K562 (cell line): ENCODE data around the gene STK32C. TPM values are rescaled to one million over a fixed set of nuclear protein-coding genes. Genes with fewer than 3 reads are reported as not detected.

Experiments
- ATAC-seq: fragments of 200-7000 bp; cut with Tn5 transposase; 3 replicates; pipeline ENCODE4 v1.9.1; 2020; ENCODE audit warnings: moderate library complexity
- BruUV-seq: library from RNA; stranded (reverse); fragments of 400-500 nt; replicated peaks from 2 replicates; lab custom pipeline; 2021; lab: Mats Ljungman, UMichigan
- CTCF ChIA-PET: fragments of 300-600 bp; formaldehyde crosslinking; extraction: SDS; loops from one replicate; lab custom pipeline; 2021; ENCODE audit warnings: low intra/inter-chr PET ratio; lab: Yijun Ruan, JAX
- POLR2A ChIA-PET: fragments of 300-600, 350-650 bp; sonication (Branson Sonifier 250); formaldehyde crosslinking; extraction: SDS; loops from one replicate; lab custom pipeline; 2021; ENCODE audit warnings: antibody characterized with exemption, inconsistent platforms; lab: Yijun Ruan, JAX
- DNase-seq, 4 experiments: peaks; one replicate each; pipeline versions ENCODE4 v3.0.0 to v3.0.0-alpha.2; 2011 to 2018; ENCODE audit warnings: low spot score in 3 of 4, mixed read lengths in 3 of 4; ENCODE audit errors: extremely low read depth in 1 of 4
- FAIRE-seq: peaks from 2 replicates; lab custom pipeline; 2011; peaks lifted over from hg19 to GRCh38; lab: Jason Lieb, UNC
- H2AFZ ChIP-seq: 2 replicates; pipeline ENCODE4 v1.6.0; 2011; ENCODE audit warnings: low read depth, low read length, control low read depth, inconsistent platforms
- H3K27ac ChIP-seq: fragments of 200-600 bp; 3 replicates; pipeline ENCODE4 v1.8.0; 2011; ENCODE audit warnings: low read depth, mild to moderate bottlenecking, control low read depth, inconsistent platforms, low read length, moderate library complexity, mixed read lengths; ENCODE audit errors: extremely low read depth
- H3K27me3 ChIP-seq, 2 experiments: fragments of 300-600 bp in 1 of 2; 2 replicates in 1 of 2; 3 replicates in 1 of 2; pipeline versions ENCODE4 v1.6.0 to v1.8.0; 2011; ENCODE audit warnings: inconsistent platforms in 2 of 2, low read length in 2 of 2, mild to moderate bottlenecking in 1 of 2, mixed read lengths in 1 of 2, moderate library complexity in 1 of 2; ENCODE audit not compliant: control insufficient read depth in 2 of 2, insufficient read depth in 2 of 2
- H3K36me3 ChIP-seq: fragments of 300-600 bp; 3 replicates; pipeline ENCODE4 v1.8.0; 2011; ENCODE audit warnings: mild to moderate bottlenecking, low read length, inconsistent platforms; ENCODE audit not compliant: control insufficient read depth, insufficient read depth
- H3K4me1 ChIP-seq, 2 experiments: fragments of 200-600 bp in 1 of 2; replicated peaks in 1 of 2; 2 replicates in 1 of 2; 3 replicates in 1 of 2; pipeline versions ENCODE4 v1.5.1 to v1.8.0; 2011; ENCODE audit warnings: inconsistent platforms in 2 of 2, low read length in 2 of 2, mild to moderate bottlenecking in 1 of 2, mixed read lengths in 1 of 2, moderate library complexity in 1 of 2; ENCODE audit not compliant: control insufficient read depth in 2 of 2, insufficient read depth in 2 of 2
- H3K4me2 ChIP-seq: 2 replicates; pipeline ENCODE4 v1.6.1; 2011; ENCODE audit warnings: low read length, control low read depth, inconsistent platforms, mixed read lengths; ENCODE audit not compliant: insufficient read depth
- H3K4me3 ChIP-seq: fragments of 200-600 bp; sonication (generic), shearing (Covaris generic); 2 replicates; pipeline ENCODE4 v1.5.1; 2016; ENCODE audit warnings: control low read depth, inconsistent platforms
- H3K79me2 ChIP-seq: fragments of 200-600 bp; 3 replicates; pipeline ENCODE4 v1.8.0; 2011; ENCODE audit warnings: low read length, inconsistent platforms; ENCODE audit not compliant: control insufficient read depth, insufficient read depth
- H3K9ac ChIP-seq, 2 experiments: 2 replicates each; pipeline versions ENCODE4 v1.6.0 to v1.6.1; 2011; ENCODE audit warnings: low read depth in 2 of 2, low read length in 2 of 2, control low read depth in 1 of 2, inconsistent platforms in 1 of 2, mild to moderate bottlenecking in 1 of 2, mixed read lengths in 1 of 2; ENCODE audit not compliant: insufficient read depth in 1 of 2
- H3K9me1 ChIP-seq: one replicate; pipeline ENCODE4 v1.6.0; 2011; ENCODE audit warnings: inconsistent platforms, mild to moderate bottlenecking, low read length, moderate library complexity; ENCODE audit not compliant: control insufficient read depth, insufficient read depth
- H3K9me3 ChIP-seq: replicated peaks from 2 replicates; pipeline ENCODE4 v1.5.1; 2011; ENCODE audit warnings: low read depth, low read length, inconsistent platforms; ENCODE audit not compliant: control insufficient read depth, insufficient read depth
- H4K20me1 ChIP-seq: replicated peaks from 2 replicates; pipeline ENCODE4 v1.6.1; 2011; ENCODE audit warnings: low read length, inconsistent platforms, mixed read lengths; ENCODE audit not compliant: control insufficient read depth, insufficient read depth
- BHLHE40 ChIP-seq: IDR thresholded peaks from 2 replicates; pipeline ENCODE4 v1.6.1; 2011; ENCODE audit warnings: low read length, improper control_type of control experiment
- IRF2 ChIP-seq: sonication (generic); formaldehyde crosslinking; IDR thresholded peaks from 2 replicates; pipeline ENCODE4 v1.8.1; 2022; ENCODE audit warnings: mild to moderate bottlenecking, missing genetic modification reagents
- KDM4B ChIP-seq, 2 experiments: fragments of 450-650 bp in 1 of 2; sonication (generic) in 1 of 2; IDR thresholded peaks; 2 replicates each; pipeline ENCODE4 v1.6.1; 2016 to 2017; ENCODE audit warnings: borderline replicate concordance in 2 of 2, antibody characterized with exemption in 1 of 2, low read depth in 1 of 2, mild to moderate bottlenecking in 1 of 2
- NFXL1 ChIP-seq: fragments of 450-650 bp; formaldehyde crosslinking; IDR thresholded peaks from 2 replicates; pipeline ENCODE4 v1.4.0; 2021; ENCODE audit warnings: mild to moderate bottlenecking
- TBP ChIP-seq: optimal IDR thresholded peaks from 2 replicates; pipeline ENCODE3; 2011; ENCODE audit warnings: low read depth, low read length, improper control_type of control experiment
- XRCC5 ChIP-seq: fragments of 200-400 bp; formaldehyde crosslinking; IDR thresholded peaks from 2 replicates; pipeline ENCODE4 v1.6.1; 2017; ENCODE audit warnings: low read depth, mild to moderate bottlenecking, low read length
- ZNF507 ChIP-seq: conservative IDR thresholded peaks from 2 replicates; pipeline ENCODE4 v1.6.1; 2017; ENCODE audit warnings: missing genetic modification characterization, missing compliant biosample characterization
- ZNF668 ChIP-seq: fragments of 250-450 bp; sonication (Bioruptor Pico); IDR thresholded peaks from 2 replicates; pipeline ENCODE4 v1.8.0; 2022; ENCODE audit warnings: mild to moderate bottlenecking, inconsistent platforms
- WGBS: fragments of 100-300 bp; shearing (Covaris generic); methylation state at CpG from one replicate; pipeline ENCODE4 v1.1.6; 2016; ENCODE audit warnings: low coverage, mixed read lengths; ENCODE audit not compliant: insufficient coverage; ENCODE audit errors: missing lambda C conversion rate; 5-methylcytosine and 5-hydroxymethylcytosine counted together
- in situ Hi-C: fragments of 300-500 bp; cut with MboI; formaldehyde crosslinking; loops from 4 replicates; pipeline ENCODE4 v1.15.0; 2018; ENCODE audit warnings: inconsistent platforms, mixed read lengths
- intact Hi-C: fragments of 100-400 bp; cut with micrococcal nuclease; formaldehyde crosslinking; loops from 2 replicates; pipeline ENCODE4 v1.14.2; 2022
- polyA plus RNA-seq, 8 experiments: library from polyadenylated mRNA; depleted of rRNA in 4 of 8; stranded (reverse) in 5 of 8; unstranded in 3 of 8; fragments of >200 nt; fragmentation: Nextera tagmentation in 2 of 8; fragmentation: Illumina TruSeq in 1 of 8; extraction: Ambion mirVana in 2 of 8; extraction: Trizol in 1 of 8; gene quantifications; 2 replicates each; pipeline versions ENCODE4 v1.2.1 to v1.2.3, GENCODE V29; 2011 to 2014; ENCODE audit warnings: inconsistent platforms in 1 of 8, missing spikeins in 1 of 8
- total RNA-seq, 7 experiments: library from RNA; depleted of rRNA in 6 of 7; stranded (reverse); fragments of >200 nt in 6 of 7; fragmentation: Illumina TruSeq in 2 of 7; extraction: Trizol in 2 of 7; gene quantifications; 2 replicates each; pipeline versions ENCODE4 v1.2.1 to v1.2.3, GENCODE V29; 2011 to 2021; ENCODE audit warnings: low replicate concordance in 1 of 7
- TF ChIP-seq, protein P1 (sequence below), 2 experiments: fragments of 450-650 bp; IDR thresholded peaks; 2 replicates each; pipeline ENCODE4 v1.6.1; 2016; ENCODE audit warnings: mild to moderate bottlenecking in 2 of 2, borderline replicate concordance in 1 of 2, low read depth in 1 of 2, moderate library complexity in 1 of 2

STK32C gene
- total and polyA plus RNA-seq, 9 of the 15 experiments (the other 6 are each of a cell fraction or from before 2014, with no cell fraction given), result 1.5 to 20.9 (median 6.5) TPM

DNA sequence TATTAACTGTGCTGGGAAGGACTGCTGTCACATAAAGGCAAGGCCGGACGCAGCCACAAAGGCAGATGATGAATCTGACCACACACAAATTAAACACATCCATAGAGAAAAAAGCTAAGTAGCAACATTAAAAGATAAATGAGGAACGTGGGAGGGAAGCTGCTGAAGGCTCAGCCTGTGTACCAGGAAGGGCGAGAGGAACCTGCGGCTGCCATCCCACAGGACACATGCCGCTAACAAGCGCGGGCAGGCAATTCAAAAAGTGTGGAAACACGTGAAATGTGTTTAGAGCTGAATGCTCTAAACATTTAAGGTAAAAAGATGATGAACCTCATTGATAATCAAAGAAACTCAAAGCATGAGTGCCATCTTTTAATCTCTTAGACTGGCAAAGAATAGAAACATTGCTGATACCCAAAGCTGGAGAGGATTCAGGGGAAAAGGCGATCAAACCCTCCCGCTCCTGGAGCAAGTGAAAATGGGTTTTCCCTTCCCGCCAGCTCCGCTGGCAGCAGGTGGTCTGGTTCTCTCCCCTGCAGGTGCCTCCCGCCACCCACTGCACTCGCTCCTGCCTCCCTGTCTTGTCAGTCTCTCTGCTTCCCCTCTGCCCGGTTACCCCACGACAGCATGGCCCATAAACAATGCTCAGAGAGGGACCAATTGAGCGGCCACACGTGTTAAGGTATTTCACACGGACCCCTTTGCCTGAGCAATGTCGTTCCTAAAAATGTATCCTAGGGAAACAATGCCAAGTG lies 4.2 kb downstream of the STK32C start (continued):
- no peak for TF ChIP-seq BHLHE40
- TF ChIP-seq, all 486 proteins: peak for 0

DNA sequence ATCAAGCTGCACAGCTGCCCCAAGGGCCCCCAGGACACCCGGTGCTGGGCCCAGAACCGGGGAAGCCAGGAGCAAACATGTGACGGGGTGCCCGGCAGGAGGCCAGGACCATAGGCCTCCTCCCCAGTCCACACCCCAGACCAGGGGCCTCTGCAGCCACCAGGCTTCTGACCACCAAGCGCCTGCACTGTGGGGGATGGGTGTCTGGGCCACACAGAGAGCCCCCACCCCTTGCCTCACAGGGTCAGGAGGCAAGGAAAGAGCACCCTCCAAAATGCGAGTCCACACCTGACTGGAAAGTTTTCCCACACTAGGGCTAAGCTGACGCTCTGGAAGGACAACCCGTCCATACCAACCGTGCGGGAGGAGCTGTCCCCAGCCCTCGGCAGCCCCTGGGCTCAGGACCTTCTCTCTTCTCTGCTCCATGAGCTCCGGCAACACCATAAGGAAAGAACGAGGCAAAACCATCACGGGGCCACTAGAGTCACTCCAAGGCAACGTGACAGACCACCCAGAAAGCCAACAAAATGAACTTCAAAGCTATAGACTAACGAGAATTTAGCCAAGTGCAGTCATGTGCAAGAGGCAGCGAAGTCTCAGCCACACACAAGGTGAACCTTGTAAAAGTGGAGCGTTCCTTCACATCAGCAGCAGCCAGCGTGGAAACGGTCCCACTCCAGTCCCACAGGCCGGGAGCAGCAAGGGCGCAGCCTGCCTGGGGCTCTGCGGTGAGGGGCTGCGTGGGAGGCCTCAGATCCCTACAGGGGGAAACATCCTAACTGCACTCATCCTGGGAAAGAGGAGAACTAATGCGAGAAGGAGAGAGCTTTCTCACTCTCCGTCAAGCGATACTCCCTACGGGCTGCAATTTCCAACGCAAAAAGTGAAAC lies 5.1 kb downstream of the STK32C start:
- Histone ChIP-seq H3K9me3 (no peaks in the 10 kb centered on the region), H3K9ac (no peak overlapping the region), H3K27ac (no peak overlapping the region), H3K4me1 (peaks cover 0 to 27% of the 10 kb centered on the region in 2 experiments; a peak in 2 of 5 replicates), H2AFZ (no peak overlapping the region), H3K4me3 (no peak overlapping the region), H3K36me3 (no peaks in the 10 kb centered on the region), H3K79me2 (no peaks in the 10 kb centered on the region), H3K9me1 (peaks cover 2% of the 10 kb centered on the region), H4K20me1 (no peaks in the 10 kb centered on the region; the same call in 1 of the 2 replicates), H3K27me3 (peaks cover 46 to 89% of the 10 kb centered on the region in 2 experiments), H3K4me2 (no peak overlapping the region)
- CTCF ChIA-PET, result no interaction called here
- POLR2A ChIA-PET, result no interaction called here
- DNase-seq (no peak), FAIRE-seq (no peak), ATAC-seq (no peak)
- BruUV-seq, result no TSS peak
- in situ Hi-C loops (no loop called here), intact Hi-C loops (no loop called here)
- 14% methylated on average over 22 of the region's 29 CpGs for WGBS
- no peak for TF ChIP-seq XRCC5
- no peak for TF ChIP-seq KDM4B (IDR thresholded peaks at IDR 0.05; ENCODE audit: borderline replicate concordance in 2 of 2, low read depth in 1 of 2)
- no peak for TF ChIP-seq ZNF668
- TF ChIP-seq TBP, result no peak
- TF ChIP-seq ZNF507 (tag), result no peak
- TF ChIP-seq IRF2, result no peak
- no peak for TF ChIP-seq NFXL1 (CRISPR knock-in tag)
- TF ChIP-seq, protein P1, sequence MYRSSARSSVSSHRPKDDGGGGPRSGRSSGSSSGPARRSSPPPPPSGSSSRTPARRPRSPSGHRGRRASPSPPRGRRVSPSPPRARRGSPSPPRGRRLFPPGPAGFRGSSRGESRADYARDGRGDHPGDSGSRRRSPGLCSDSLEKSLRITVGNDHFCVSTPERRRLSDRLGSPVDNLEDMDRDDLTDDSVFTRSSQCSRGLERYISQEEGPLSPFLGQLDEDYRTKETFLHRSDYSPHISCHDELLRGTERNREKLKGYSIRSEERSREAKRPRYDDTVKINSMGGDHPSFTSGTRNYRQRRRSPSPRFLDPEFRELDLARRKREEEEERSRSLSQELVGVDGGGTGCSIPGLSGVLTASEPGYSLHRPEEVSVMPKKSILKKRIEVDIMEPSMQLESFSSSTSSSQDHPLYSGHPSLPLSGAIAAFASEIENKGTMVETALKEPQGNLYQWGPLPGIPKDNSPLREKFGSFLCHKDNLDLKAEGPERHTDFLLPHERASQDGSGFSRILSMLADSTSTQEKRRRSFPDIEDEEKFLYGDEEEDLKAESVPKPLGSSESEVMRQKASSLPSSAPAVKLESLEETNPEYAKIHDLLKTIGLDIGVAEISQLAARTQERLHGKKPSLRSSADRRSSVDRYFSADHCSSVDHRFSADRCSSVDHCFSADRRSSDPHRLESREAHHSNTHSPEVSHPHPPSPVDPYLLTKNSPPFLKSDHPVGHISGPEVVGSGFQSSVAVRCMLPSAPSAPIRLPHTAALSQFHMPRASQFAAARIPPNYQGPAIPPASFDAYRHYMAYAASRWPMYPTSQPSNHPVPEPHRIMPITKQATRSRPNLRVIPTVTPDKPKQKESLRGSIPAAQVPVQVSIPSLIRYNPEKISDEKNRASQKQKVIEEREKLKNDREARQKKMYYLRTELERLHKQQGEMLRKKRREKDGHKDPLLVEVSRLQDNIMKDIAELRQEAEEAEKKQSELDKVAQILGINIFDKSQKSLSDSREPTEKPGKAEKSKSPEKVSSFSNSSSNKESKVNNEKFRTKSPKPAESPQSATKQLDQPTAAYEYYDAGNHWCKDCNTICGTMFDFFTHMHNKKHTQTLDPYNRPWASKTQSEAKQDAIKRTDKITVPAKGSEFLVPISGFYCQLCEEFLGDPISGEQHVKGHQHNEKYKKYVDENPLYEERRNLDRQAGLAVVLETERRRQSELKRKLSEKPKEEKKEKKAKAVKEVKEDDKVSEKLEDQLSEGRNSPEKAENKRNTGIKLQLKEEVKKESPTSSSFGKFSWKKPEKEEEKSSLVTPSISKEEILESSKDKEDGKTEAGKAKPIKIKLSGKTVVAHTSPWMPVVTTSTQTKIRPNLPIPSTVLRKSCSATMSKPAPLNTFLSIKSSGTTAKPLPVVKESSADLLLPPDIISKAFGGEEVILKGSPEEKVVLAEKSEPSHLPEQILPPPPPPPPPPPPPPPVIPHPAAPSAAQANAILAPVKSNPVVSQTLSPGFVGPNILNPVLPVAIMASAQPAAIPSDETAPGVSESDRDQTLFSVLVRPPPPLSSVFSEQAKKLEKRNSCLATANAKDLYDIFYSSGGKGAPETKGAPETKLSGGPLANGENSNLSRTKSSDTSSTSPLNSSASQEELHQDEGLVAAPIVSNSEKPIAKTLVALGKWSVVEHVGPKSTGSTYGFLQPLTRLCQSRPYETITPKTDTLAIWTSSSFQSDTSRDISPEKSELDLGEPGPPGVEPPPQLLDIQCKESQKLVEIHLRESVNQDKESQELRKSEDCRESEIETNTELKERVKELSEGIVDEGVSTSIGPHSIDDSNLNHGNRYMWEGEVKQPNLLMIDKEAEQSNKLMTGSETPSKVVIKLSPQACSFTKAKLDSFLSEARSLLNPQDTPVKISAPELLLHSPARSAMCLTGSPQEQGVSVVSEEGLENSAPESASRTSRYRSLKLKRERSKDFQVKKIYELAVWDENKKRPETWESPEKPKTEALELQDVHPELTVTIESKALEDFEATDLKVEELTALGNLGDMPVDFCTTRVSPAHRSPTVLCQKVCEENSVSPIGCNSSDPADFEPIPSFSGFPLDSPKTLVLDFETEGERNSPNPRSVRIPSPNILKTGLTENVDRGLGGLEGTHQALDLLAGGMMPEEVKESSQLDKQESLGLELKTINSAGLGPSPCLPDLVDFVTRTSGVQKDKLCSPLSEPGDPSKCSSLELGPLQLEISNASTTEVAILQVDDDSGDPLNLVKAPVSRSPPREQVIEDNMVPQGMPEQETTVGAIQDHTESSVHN (IDR thresholded peaks at IDR 0.05; ENCODE audit: borderline replicate concordance in 1 of 2, low read depth in 1 of 2), result no peak
